HCT116 (cell line): ENCODE data around the gene ESRP2.

Experiments used
- CTCF ChIP-seq, 3 experiments: fragments of 200-600 bp in 1 of 3; sonication (generic) in 1 of 3; IDR thresholded peaks in 2 of 3; conservative IDR thresholded peaks in 1 of 3; 2 replicates each; pipeline ENCODE4 v1.5.1; 2012 to 2017; ENCODE audit warnings: low read depth in 2 of 3, low read length in 2 of 3, antibody characterized with exemption in 1 of 3, borderline replicate concordance in 1 of 3, control low read depth in 1 of 3, mild to moderate bottlenecking in 1 of 3, mixed read lengths in 1 of 3, mixed run types in 1 of 3, moderate library complexity in 1 of 3; ENCODE audit not compliant: insufficient read depth in 1 of 3
- EZH2phosphoT487 ChIP-seq: fragments of 200-600 bp; IDR thresholded peaks from 2 replicates; pipeline ENCODE4 v1.6.1; 2018; ENCODE audit warnings: antibody characterized with exemption, borderline replicate concordance
- TCF7L2 ChIP-seq: IDR thresholded peaks from 2 replicates; pipeline ENCODE4 v1.7.0; 2011; ENCODE audit warnings: borderline replicate concordance, inconsistent platforms; ENCODE audit not compliant: insufficient read depth, insufficient read length; ENCODE audit errors: extremely low read depth
- YY1 ChIP-seq: IDR thresholded peaks from 2 replicates; pipeline ENCODE4 v1.6.1; 2011; ENCODE audit warnings: low read length, low read depth, moderate library complexity, mild to moderate bottlenecking; ENCODE audit not compliant: insufficient replicate concordance; ENCODE audit errors: extremely low read depth

DNA sequence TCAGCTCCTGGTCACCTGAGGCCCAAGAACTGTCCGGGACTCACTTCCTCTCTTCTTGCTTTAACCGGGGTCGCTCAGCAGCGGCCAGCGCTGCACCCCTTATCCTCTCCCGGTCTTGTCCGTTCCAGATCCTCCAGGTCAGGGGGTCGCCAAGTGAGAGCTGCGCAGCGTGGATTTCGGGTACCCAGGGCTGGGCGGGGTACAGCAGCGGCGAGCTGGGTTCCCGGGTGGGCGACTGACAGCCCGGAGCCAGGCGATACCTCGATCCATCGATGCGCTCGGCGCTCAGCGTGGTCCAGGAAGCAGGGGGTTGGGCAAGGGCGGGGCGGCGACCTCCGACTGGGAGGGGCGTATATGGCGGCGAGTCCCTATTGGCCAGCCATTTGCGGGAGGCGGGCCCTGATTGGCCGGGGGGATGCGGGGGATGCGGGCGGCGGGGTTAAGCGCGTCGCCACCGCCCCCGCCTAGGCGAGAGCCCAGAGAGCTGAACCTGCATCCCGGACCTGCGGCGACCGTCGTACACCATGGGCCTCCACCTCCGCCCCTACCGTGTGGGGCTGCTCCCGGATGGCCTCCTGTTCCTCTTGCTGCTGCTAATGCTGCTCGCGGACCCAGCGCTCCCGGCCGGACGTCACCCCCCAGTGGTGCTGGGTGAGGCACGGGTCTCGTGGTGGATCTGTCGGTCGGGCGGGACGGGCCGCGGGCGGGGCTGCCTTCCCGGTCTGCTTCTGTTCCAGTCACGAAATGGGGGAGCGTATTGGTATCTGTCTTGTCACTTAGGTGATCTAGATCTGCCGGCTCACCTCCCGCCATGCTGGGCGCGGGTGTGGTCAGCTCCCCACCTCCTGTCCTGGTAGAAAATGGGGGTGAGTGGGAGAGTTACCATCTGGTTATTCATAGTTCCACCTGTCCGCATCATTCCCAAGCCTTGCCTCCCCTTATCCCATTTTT lies 9.3 kb upstream of the ESRP2 start, which contains the start of gene PLA2G15:
- no peak for TF ChIP-seq CTCF (IDR thresholded peaks at IDR 0.05 in 2 of 3, conservative IDR thresholded peaks at IDR 0.05 in 1 of 3; ENCODE audit: borderline replicate concordance in 1 of 3, insufficient read depth in 1 of 3, low read depth in 2 of 3, low read length in 2 of 3)
- no peak for TF ChIP-seq EZH2phosphoT487
- TF ChIP-seq TCF7L2, result no peak
- TF ChIP-seq YY1, result no peak
